Right forelimb (tissue), 1 donor: ENCODE data around the gene RTN1.

ENCODE experiments used
- DNase-seq: peaks from one replicate; pipeline ENCODE4 v3.0.0-alpha.2; 2018

The RTN1 gene

DNA sequence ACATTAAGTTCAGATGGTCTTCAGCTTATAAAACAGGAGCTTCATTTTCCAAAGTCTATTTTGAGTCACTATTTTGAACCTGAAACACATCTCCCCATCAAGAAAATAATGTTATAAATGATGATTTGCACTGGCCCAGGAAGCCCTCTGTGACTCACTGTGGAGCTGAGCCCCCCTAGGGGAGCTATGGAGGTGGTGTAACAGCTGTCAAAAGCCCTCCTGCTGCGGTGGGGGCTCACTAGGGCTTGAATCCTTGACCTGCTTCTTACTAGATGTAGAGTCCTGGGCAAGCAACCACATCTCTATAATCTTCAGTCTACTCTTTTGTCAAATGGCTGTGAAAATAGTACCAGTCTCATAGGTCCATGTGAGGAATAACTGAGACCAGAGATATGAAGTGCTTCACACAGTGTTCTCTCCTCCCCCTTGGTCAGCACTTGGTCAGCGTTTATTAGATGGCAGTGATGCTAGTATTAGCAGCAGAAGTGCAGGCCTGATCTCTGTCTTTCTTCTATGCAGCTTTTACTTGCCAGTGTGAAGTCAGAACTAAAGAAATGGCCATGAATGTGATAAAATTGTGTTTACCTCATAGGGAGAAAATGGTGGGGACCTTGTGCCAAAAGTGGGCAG is 83.4 kb downstream of the RTN1 start:
- no peak for DNase-seq

DNA sequence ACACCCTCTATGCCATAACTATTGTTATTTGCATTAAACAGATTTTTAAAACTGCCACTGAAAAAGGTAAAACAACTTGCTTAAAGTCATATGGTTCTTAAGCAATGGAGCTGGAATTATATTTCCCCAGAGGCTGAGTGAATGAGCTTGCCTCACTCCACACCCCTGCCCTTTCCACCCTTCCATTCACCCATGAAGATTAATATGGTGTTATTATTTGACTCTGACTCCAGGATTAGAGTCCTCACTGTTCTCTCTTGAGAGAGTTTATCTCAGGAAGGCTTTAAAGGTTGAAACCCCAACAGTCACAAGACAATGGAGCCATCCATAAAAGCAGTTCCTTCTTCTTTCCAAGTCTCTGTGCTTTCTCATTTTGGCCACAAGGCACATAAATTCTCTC is 84.9 kb downstream of the RTN1 start:
- DNase-seq = no peak

DNA sequence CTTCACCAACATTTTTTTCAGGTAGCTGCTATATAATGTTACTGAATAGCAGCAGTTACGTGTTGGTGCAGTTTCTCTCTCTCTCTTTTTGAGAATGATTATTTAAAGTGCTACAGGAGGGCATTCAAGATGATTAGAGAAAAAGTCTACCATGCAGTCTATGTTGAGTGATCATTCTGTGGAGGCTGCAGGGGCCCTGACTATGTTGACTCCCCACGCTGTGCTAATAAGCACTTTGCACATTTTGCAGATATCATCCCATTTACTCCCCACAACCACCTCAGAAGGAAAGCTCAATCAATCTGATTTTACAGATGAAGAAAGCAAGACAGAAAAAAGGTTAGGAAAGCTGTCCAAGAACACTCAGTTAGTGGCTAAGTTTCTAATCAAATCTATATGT is 87.8 kb downstream of the RTN1 start:
- DNase-seq = no peak

DNA sequence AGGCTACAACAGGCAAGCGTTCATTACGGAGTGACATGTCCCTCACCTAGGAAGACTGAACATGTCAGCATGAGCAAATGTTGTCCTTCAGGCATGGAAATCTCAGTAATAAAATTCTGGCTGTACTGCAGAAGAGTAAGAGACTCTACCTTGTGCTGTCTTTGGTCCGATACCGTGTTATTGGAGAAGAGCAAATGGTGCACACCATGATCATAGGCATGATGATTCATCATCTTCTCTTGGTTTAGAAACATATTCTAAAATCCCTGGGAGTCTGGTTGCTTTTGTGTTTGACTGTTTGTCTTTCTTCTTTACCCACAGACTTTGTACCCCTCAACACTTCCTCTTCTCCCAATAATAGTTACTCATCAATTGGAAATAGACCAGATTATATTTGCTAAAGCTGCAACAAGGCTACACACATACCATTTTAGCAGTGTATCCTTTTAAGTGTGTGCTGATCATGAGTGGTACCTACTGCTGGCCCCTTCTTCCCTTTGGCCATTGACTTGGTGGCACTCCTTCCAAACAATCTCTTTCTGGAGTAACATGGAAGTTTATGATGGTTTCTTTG is 93.5 kb downstream of the RTN1 start:
- no peak for DNase-seq

DNA sequence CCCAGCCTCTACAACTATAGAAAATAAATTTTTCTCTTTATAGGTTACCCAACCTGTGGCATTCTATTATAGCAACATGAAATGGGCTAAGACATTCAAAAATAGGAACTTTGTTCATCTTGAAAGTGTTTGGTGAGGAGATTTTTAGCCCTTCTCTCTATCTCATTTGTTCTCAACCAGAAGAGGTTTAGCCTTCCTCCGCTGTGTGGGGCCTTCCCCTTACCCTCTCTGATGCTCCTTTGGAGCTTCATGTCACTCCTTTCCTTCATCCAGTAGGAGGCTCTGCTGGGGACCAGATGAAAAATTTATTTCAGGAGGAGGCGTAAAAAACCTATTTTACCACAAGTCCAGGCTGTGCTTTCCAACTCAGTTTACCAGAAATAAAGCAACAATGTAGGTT is 94.1 kb downstream of the RTN1 start:
- no peak for DNase-seq

DNA sequence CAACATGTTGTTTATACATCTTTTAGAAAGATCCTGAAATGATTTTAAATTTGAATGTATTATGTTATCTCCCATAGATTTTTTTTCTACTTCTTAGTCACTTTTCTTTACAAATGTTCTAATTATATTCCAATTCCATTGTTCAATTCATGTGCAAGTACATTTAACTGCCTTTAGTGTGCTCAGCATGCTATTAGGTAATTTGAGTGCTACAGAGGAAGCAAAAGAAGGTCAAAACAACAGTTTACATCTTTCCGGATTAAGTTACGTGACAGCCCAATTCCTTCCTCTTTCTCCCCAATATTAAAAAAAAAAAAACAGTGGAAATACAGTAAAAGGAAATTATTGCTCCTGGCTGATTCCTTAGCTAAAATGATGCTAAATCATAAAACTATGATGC is 98.3 kb downstream of the RTN1 start:
- no peak for DNase-seq

DNA sequence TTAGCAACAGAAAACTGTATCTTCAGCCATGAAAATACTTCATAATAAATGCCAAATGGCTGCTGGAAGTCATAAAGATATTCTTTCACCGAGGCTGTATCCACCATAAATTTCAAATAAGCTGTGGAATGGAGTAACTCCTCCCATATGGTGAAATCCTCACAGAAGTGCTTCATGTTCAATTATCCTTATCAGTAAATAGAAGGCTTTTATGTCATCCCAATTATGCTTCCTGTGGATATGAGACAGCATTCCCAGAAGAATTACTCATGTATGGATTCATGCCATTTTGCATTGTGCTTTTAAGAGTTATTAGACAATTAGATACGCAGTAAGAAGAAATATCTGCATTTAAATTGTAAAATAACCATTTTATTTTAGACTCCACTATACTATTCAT is 99.0 kb downstream of the RTN1 start:
- DNase-seq = no peak

DNA sequence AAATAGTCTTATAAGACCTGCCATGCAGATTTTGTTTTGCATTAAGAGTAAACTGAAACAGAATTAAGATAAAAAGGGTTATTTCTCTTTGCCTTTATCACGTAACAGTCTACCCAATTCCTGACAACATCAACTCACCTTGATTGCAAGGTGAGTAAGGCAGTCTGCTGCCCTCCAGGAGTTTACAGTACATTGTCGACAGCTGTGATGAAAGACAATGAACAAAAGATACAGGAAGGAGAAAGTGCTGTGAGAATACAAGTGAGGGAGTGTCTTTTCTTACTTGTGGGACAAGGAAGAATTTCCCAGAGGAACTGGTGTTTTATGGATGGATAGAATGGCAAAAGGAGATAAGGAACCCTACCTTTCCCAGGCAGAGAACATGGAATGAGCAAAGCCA is 101.0 kb downstream of the RTN1 start:
- no peak for DNase-seq

DNA sequence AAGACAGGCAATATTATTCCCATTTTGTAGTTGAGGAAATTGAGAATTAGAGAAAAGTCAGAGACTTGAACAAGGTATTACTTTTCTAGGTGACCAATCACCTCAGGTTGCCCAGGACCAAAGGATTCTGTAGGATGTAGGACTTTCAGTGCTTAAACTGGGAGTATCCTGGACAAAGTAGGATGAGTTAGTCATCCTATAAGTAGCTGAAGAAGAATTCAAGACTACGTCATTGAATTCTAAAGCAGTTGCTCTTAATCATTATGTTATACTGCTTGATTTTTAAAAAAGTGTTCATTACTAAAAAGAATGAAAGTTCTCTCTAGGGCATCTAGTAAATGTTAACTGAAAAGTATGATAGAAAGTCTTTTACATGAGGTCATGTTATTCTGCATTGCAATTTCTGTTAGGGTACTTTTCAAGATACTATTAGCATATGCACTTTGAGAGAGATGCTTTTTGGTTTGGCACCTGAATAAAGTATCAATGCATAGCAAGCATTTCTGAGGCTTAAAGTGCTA is 101.7 kb downstream of the RTN1 start:
- no peak for DNase-seq

DNA sequence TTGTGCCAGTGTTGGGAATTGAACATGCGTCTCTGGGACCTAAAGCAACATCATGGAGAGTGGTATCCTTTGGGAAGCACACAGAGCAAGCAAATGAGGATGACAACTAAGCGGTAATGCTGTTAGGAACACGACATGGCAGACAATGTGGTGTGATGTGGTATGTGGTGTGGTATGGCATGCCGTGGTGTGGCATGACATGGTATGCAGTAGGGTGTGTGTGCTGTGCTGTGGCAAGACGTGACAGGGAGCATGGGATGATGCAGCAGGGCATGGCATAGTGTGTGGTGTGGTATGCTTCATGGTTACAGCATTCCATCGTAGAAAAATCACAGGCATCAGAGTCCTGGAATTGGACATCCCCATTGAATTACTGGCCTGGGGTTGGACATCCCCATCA is 108.7 kb downstream of the RTN1 start:
- no peak for DNase-seq

DNA sequence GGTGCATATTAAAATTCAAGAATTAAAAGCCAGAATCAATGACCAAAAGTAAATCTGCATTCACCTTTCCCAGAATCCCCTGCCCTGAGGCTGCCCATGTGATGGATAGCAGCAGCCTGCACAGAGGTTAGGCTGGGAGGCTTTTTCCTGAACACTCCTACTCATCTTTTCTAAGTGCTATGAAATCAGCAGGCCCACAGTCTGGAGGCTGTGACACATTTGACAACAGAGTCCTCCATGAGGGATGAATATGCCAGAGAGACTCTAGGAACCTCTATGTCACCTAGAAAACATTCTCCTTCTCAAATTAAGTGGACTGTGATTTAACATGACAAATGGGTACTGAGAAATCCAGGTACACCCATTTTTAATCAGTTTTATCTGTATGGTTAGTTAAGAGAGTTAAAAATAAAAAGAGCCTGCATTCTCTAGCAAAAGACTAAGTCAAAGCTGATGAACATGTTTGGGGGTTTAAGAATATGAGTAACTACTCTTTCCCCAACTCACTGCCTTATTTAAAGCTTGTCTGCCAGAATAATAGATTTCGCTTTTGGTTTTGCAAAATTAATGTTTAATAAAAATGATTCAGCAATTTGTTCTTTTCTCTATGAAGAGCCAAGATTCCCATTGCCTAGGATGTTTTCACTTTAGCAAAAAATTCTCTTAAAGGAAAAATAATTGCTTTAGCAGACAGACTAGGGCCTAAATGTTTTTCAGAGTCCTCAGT is 115.0 kb downstream of the RTN1 start:
- no peak for DNase-seq

DNA sequence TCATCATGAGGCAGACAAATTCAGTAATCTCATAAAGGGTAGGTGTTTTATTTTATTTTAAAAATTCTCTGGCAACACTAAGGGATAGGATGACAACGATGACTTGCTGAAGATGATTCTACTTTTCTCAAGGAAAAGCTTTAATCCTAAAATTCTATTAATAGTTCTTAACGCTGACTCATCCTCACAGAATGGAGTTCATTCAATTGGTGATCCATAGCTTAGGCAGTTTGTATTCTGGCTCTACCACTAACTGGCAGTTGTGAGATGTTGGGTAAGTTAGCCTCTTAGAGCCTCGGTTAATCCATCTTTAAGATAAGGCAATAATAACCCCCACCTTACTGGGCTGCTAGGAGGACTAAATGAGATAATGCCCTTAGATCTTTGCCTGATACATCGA is 116.3 kb downstream of the RTN1 start:
- DNase-seq = no peak

DNA sequence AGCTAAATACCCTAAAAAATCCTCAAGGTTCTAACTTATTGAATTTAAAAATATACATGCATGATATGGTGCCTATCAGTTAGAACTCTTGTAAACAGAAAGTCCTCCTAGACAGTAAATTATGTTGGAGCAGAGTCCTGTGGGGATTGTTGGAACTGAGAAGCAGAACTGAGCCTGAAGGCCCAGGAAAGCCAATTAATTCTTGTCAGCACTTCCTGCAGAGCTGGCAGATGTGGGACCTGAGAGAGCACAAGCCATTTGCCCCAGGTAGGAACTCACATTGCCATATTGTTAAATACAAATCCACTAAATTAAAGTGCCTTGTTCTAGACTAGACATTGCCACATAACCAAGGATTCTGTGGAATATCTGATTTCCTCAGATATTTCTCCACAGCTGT is 117.1 kb downstream of the RTN1 start:
- DNase-seq = no peak

DNA sequence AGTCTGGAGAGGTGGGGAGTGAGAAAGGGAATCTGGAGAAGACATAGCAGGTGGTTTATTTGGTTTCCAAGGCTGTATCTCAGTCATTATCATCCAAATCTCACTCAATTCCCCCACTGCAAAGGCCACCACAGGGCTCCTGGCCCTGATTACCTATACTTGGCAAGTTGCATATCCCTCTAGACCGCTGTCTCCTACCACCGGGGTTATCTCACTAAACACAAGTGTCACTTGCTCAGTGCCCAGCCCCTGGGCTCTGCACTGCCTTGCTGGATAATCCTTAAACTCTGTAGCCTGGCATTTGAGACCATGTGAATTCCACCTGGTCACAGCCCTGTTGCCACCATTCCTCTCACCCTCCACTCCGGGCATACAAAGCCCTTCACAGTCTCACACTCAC is 119.0 kb downstream of the RTN1 start:
- DNase-seq = no peak

DNA sequence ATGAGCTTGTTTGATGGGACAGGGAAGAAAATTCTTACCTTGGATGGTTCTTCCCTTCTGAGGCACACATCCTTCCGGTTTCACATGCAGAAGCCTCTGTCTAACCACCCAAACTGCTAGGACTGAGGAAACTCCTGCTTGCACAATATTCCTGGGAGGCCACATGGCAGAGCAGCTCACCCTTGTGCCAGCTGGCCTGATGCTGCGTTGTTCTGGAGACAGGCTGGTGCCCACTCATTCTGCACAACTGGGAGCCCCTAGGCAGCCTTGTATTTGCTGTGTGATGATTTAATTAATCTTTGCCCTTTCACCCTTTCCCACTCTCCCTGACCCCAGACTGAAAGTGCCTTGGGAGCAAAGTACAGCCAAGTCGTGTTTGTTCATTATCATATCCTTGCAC is 130.8 kb downstream of the RTN1 start:
- no peak for DNase-seq

DNA sequence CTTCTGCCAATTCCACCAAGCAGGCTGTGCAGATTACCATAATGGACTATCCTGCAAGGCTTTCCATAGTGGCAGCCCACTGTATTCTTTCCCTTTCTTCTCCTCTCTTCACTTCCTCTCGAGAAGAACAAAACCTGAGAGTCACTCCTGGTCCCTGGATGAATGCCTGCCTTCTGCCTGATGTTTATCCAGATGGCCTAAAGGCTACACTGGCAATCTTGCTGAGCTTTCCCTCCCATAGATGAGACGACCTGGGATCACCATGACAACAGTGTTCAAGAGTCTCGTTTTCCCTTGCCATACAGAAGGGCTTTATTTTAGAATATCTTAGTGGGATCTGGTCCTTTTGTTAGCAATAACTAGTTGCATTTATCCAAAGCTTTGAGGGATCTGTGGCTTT is 142.3 kb downstream of the RTN1 start:
- DNase-seq = no peak

DNA sequence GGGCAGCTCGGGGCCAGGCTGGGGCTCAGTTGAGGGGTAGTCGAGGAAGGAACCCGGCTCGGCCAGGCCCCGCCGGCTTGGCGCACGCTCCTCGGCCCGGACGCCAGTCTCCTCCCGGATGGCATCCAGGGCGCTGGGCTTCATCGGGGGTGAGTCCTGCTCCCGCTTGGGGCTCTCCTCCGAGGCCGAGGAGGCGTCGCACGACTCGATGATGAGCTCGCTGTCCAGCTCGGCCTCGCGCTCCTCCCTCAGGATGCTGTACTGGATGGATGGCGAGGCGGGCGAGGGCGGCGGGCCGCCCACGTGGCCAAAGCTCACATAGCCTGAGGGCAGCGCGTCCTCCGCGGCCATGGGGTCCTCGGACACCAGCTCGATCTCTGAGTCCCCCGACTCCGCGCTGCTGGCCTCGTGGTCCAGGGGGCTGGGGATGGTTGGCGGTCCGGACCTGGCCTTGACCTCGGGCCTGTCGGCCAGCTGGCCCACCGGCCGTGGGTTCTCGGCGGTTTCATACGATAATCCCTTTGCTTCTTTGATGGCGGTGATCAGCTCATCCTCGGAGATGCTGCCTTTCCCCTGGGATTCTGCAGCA is 143.4 kb downstream of the RTN1 start:
- no peak for DNase-seq

DNA sequence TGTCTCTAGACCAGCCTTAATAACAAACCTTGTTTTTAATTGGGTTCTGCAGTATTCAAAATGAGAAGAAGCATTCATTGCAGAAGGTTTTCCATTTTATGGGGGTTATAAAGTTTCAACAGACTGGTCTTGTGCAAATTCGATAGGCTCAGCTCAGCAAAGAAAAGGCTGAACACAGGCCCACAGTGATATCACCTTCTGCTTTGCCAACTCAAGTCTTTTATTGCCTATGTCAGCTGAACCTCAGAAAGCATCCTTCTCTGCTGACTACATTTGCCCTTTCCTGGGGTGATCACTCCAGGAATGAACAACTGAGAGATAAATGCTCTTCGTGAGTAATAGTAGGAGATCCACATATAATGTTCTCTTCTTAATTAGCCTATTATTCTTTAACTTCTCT is 159.5 kb downstream of the RTN1 start:
- no peak for DNase-seq

DNA sequence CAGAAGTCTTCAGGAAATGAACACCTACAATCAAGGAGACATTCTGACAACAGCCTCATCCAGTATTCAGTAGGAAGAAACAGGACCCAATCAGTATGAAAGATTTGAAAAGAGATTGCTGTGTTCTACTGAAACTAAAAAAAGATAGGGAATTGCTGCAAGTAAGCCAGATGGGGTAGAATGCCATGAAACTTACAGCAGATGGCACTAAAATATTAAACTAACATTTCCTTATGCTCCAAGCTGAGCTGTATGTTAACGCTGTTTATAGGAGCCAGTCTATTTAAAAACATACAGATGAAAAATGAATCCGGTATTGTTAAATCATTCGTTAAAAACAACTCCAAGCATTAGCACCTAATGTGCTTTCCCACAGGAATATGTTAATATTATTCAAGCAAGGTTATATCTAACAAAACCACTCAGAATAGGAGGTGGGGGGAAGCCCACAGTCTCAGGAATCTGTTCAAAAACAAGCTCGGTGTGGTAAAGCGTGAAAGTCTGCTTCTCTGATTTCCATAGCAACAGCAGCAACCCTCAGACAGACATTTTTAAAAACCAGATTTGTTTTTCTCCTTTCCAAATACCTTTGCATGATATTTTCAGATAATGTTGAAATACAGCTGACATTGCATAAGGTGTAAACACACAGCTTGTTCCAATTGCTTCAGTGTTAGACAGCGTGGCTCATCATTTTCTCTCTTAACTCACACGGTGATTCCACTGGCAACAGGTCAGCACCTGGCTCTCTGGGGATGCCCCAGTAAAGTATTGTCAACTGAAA is 162.6 kb downstream of the RTN1 start:
- DNase-seq = no peak

DNA sequence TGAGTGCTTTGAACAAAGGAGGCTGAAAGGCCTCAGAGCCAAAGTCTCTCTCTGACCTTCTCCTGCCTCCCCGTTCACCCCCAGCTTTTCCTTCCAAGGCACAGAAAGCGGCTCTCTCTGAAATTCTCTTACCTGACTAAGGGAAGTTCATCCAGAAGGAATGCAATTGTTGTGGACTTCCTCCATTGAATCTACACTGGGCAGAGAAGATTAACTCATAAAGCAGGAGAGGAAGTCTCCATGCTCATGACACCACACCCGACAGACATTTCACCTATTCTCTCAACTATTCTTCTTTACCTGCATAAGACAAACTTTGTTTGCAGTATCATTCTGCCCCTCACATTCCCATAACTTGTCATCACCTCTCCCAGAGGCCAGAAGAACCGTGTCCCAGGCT is 164.7 kb downstream of the RTN1 start:
- DNase-seq = no peak

DNA sequence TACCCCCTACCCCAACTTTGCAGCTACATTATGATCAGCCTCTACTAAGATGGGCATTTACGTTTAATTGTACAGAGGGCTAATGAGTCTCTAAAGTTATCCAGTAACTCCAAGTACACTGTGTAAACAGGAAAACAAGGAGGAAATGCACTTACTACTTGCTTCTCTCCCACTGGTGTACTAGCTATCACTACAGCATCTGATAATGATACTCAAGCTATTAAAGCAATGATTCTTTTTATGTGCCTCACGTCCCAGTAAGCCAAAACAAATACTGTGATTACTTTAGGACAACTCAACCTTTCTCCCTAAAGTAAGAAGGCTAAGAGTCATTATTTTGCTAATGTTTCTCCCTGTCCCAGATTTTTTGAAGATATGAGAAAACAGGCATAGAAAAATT is 165.3 kb downstream of the RTN1 start:
- DNase-seq = no peak

DNA sequence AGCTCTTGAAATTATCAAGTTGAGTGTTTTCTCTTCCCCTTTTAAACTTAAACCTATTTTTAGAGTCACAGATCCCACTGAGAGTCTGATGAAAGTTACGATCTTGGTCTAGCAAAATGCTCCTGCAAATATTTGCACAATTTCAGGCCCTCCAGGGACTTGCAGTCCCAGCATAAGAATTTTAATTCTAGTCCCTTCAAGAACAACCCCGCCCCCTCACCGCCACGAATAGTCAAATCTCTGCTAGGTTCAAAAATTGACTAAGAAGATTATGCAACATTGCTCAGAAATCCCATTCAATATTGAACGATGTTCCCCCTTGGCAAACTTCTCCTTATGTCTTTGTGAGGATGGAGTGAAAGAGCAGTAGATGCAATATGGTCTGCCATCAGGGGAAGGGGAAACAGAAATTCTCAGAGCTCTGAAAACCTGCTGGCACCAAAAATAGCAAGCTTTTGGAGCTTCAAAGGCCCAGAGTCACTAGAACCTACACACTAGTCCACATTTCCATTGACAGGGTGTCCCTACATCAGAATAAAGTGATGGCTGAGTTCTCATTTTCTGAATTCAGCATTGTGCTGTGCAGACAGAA is 166.4 kb downstream of the RTN1 start:
- no peak for DNase-seq

DNA sequence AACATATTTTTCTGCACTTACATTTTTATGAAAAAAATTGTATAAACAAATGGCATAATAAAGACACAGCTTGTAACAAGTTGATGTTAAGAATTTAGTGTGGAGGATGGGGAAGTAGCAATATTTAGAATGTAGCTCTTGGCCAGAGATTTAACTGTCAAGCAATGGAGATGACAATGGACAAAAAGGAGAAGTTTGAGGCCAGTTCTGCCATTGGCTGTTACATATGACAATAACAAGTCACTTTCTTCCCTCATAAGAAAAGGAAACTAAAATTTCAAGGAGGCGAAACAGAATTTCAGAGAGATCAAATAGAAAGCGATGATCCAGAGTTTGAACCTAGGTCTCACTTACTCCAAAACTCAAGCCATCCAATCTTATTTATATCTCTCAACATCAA is 171.1 kb downstream of the RTN1 start:
- no peak for DNase-seq
